H9 (cell line): Measurements from ENCODE around the gene SPATA3. TPM values are rescaled to one million over a fixed set of nuclear protein-coding genes. Genes with fewer than 3 reads are reported as not detected.

Experiments
- DNase-seq: peaks from one replicate; pipeline ENCODE4 v3.0.0-alpha.2; 2017
- H2AFZ ChIP-seq: one replicate; pipeline ENCODE4 v1.6.1; 2013; ENCODE audit warnings: mild to moderate bottlenecking, low read length, control low read depth, moderate library complexity
- H2AK5ac ChIP-seq: 2 replicates; pipeline ENCODE4 v1.6.1; 2013; ENCODE audit warnings: low read length, control low read depth, mixed read lengths; ENCODE audit not compliant: insufficient read length
- H2BK120ac ChIP-seq: one replicate; pipeline ENCODE4 v1.6.1; 2013; ENCODE audit warnings: low read depth, mild to moderate bottlenecking, low read length, control low read depth, inconsistent platforms; ENCODE audit not compliant: poor library complexity, severe bottlenecking
- H2BK12ac ChIP-seq: 2 replicates; pipeline ENCODE4 v1.6.1; 2013; ENCODE audit warnings: low read length, control low read depth, mixed read lengths, low read depth; ENCODE audit not compliant: insufficient read length
- H2BK15ac ChIP-seq: 2 replicates; pipeline ENCODE4 v1.6.1; 2013; ENCODE audit warnings: low read depth, low read length, control low read depth
- H2BK20ac ChIP-seq: one replicate; pipeline ENCODE4 v1.6.1; 2013; ENCODE audit warnings: low read depth, mild to moderate bottlenecking, low read length, control low read depth, inconsistent platforms; ENCODE audit not compliant: poor library complexity, severe bottlenecking
- H2BK5ac ChIP-seq: 2 replicates; pipeline ENCODE4 v1.6.1; 2013; ENCODE audit warnings: low read length, control low read depth, mixed read lengths; ENCODE audit not compliant: insufficient read length
- H3K14ac ChIP-seq: 2 replicates; pipeline ENCODE4 v1.6.1; 2013; ENCODE audit warnings: low read length, control low read depth; ENCODE audit not compliant: insufficient read depth
- H3K18ac ChIP-seq: 2 replicates; pipeline ENCODE4 v1.6.1; 2013; ENCODE audit warnings: low read depth, mild to moderate bottlenecking, mixed read lengths, low read length, control low read depth; ENCODE audit not compliant: insufficient read length
- H3K23ac ChIP-seq: 2 replicates; pipeline ENCODE4 v1.6.1; 2013; ENCODE audit warnings: low read length, control low read depth, mixed read lengths, low read depth; ENCODE audit not compliant: insufficient read length
- H3K23me2 ChIP-seq: 2 replicates; pipeline ENCODE4 v1.6.1; 2013; ENCODE audit warnings: low read depth, mild to moderate bottlenecking, mixed read lengths, low read length, control low read depth; ENCODE audit not compliant: insufficient read length, poor library complexity, severe bottlenecking
- H3K27ac ChIP-seq: 2 replicates; pipeline ENCODE4 v1.5.1; 2013; ENCODE audit warnings: low read length, control low read depth, mixed read lengths, low read depth; ENCODE audit not compliant: insufficient read length
- H3K27me3 ChIP-seq: 2 replicates; pipeline ENCODE4 v1.6.1; 2013; ENCODE audit warnings: low read length, control low read depth, inconsistent platforms; ENCODE audit not compliant: insufficient read depth
- H3K4ac ChIP-seq: 2 replicates; pipeline ENCODE4 v1.6.1; 2013; ENCODE audit warnings: low read depth, mild to moderate bottlenecking, control low read depth, inconsistent platforms, low read length, moderate library complexity
- H3K4me1 ChIP-seq: 2 replicates; pipeline ENCODE4 v1.6.1; 2013; ENCODE audit warnings: low read length, control low read depth, inconsistent platforms; ENCODE audit not compliant: insufficient read depth
- H3K4me2 ChIP-seq: 2 replicates; pipeline ENCODE4 v1.6.1; 2013; ENCODE audit warnings: low read length, control low read depth, mixed read lengths; ENCODE audit not compliant: insufficient read length, insufficient read depth
- H3K56ac ChIP-seq: 2 replicates; pipeline ENCODE4 v1.6.1; 2013; ENCODE audit warnings: low read depth, mild to moderate bottlenecking, mixed read lengths, low read length, control low read depth; ENCODE audit not compliant: insufficient read length
- H3K79me1 ChIP-seq: 2 replicates; pipeline ENCODE4 v1.6.1; 2013; ENCODE audit warnings: low read depth, mild to moderate bottlenecking, moderate library complexity, low read length, control low read depth, inconsistent platforms; ENCODE audit not compliant: insufficient read depth, poor library complexity, severe bottlenecking
- H3K79me2 ChIP-seq: 2 replicates; pipeline ENCODE4 v1.6.1; 2013; ENCODE audit warnings: low read length, control low read depth, inconsistent platforms; ENCODE audit not compliant: insufficient read depth
- H3K9ac ChIP-seq: 2 replicates; pipeline ENCODE4 v1.6.1; 2013; ENCODE audit warnings: low read length, control low read depth, mixed read lengths; ENCODE audit not compliant: insufficient read length; ENCODE audit errors: extremely low read depth
- H3K9me3 ChIP-seq: one replicate; pipeline ENCODE4 v1.6.1; 2013; ENCODE audit warnings: low read depth, low read length, inconsistent platforms; ENCODE audit not compliant: control insufficient read depth
- H3T11ph ChIP-seq: one replicate; pipeline ENCODE4 v1.6.1; 2013; ENCODE audit warnings: mild to moderate bottlenecking, low read length, control low read depth, inconsistent platforms
- H4K20me1 ChIP-seq: one replicate; pipeline ENCODE4 v1.6.1; 2013; ENCODE audit not compliant: control insufficient read depth, insufficient read length, insufficient read depth
- H4K5ac ChIP-seq: 2 replicates; pipeline ENCODE4 v1.6.1; 2013; ENCODE audit warnings: low read depth, mild to moderate bottlenecking, mixed read lengths, low read length, control low read depth; ENCODE audit not compliant: insufficient read length
- H4K8ac ChIP-seq: replicated peaks from 2 replicates; pipeline ENCODE4 v1.6.1; 2013; ENCODE audit warnings: low read length, control low read depth, mixed read lengths, low read depth; ENCODE audit not compliant: insufficient read length
- H4K91ac ChIP-seq: 2 replicates; pipeline ENCODE4 v1.6.1; 2013; ENCODE audit warnings: low read depth, mild to moderate bottlenecking, moderate library complexity, mixed read lengths, low read length, control low read depth; ENCODE audit not compliant: insufficient read length
- H3K27ac Mint-ChIP-seq, 3 experiments: 2 replicates in 2 of 3; 3 replicates in 1 of 3; pipeline ENCODE4 v1.8.0; 2020 to 2021; ENCODE audit warnings: mixed read lengths in 3 of 3, mild to moderate bottlenecking in 1 of 3, moderate library complexity in 1 of 3
- H3K27me3 Mint-ChIP-seq: 2 replicates; pipeline ENCODE4 v1.8.0; 2021; ENCODE audit warnings: low read depth, mild to moderate bottlenecking, moderate library complexity, mixed read lengths
- H3K36me3 Mint-ChIP-seq, 3 experiments: 2 replicates in 2 of 3; 3 replicates in 1 of 3; pipeline ENCODE4 v1.8.0; 2020 to 2021; ENCODE audit warnings: low read depth in 3 of 3, mixed read lengths in 3 of 3; ENCODE audit not compliant: insufficient read depth in 1 of 3
- H3K4me1 Mint-ChIP-seq, 2 experiments: 2 replicates each; pipeline ENCODE4 v1.8.0; 2020; ENCODE audit warnings: mixed read lengths in 2 of 2
- H3K4me3 Mint-ChIP-seq, 2 experiments: 2 replicates in 1 of 2; 3 replicates in 1 of 2; pipeline ENCODE4 v1.8.0; 2020 to 2021; ENCODE audit warnings: mild to moderate bottlenecking in 2 of 2, mixed read lengths in 2 of 2, moderate library complexity in 1 of 2
- H3K9me3 Mint-ChIP-seq, 2 experiments: 2 replicates in 1 of 2; 3 replicates in 1 of 2; pipeline ENCODE4 v1.8.0; 2020; ENCODE audit warnings: mild to moderate bottlenecking in 2 of 2, mixed read lengths in 2 of 2, moderate library complexity in 1 of 2
- WGBS: extraction: QIAGEN DNeasy Blood & Tissue Kit; methylation state at CpG from one replicate; pipeline ENCODE4 v1.1.7; 2013; ENCODE audit warnings: missing lambda C conversion rate, low lambda C conversion rate, mixed read lengths; ENCODE audit not compliant: insufficient read length; ENCODE audit errors: extremely low coverage; 5-methylcytosine and 5-hydroxymethylcytosine counted together
- total RNA-seq: library from RNA; stranded (reverse); gene quantifications from 2 replicates; pipeline ENCODE4 v1.2.1, GENCODE V29; 2021
- TF ChIP-seq, protein P1 (sequence below): fragments of 200-600 bp; sonication (generic); conservative IDR thresholded peaks from 3 replicates; pipeline ENCODE4 v1.8.0; 2021; ENCODE audit warnings: antibody characterized with exemption, mild to moderate bottlenecking

The SPATA3 gene
- total RNA-seq, 1 experiment from 2014 or later: not detected

DNA sequence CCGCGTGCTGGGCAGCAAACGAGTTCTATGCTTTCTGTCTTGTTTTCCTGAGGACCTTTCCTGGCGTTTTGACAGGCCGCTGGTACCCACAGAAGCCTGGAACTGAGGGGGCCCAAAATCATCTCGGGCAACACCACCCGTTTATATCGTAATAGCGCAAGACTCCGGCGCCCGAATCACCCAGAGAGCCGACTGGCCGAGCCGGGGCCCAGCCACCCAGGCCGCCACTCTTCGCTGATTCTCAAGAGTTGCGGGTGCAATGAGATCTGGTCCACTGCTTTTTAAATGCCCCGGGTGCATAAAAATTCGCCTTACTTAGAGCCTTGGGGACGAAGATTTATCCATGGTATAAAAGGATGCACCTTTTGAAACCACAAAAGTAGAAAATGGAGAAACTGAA is 6.2 kb upstream of the SPATA3 start:
- no peaks in the 10 kb centered on the region for H3K9me3 ChIP-seq
- H3T11ph ChIP-seq: no peak overlapping the region

More for the DNA sequence above, 6.2 kb upstream of the SPATA3 start:
- peaks cover 3% of the 10 kb centered on the region for H3K27me3 Mint-ChIP-seq
- no peaks in the 10 kb centered on the region for H3K79me2 ChIP-seq
- WGBS: no CpG with 5 or more reads among the region's 21 CpGs
- no peak for DNase-seq
- H3K23ac ChIP-seq: no peak overlapping the region
- no peak overlapping the region for H2AFZ ChIP-seq
- H4K20me1 ChIP-seq: no peaks in the 10 kb centered on the region
- H2BK15ac ChIP-seq: no peak overlapping the region
- H3K4me3 Mint-ChIP-seq: no peak overlapping the region
- H3K4me2 ChIP-seq: no peak overlapping the region
- no peak overlapping the region for H3K14ac ChIP-seq
- no peak overlapping the region for H3K27ac Mint-ChIP-seq
- H3K79me1 ChIP-seq: no peaks in the 10 kb centered on the region
- H3K4me1 ChIP-seq: no peaks in the 10 kb centered on the region
- no peak overlapping the region for H4K5ac ChIP-seq
- H4K91ac ChIP-seq: no peak overlapping the region
- H3K9me3 Mint-ChIP-seq: no peaks in the 10 kb centered on the region
- no peak overlapping the region for H2BK5ac ChIP-seq
- no peaks in the 10 kb centered on the region; a peak in 1 of 7 replicates for H3K36me3 Mint-ChIP-seq
- no peak overlapping the region for H3K18ac ChIP-seq
- no peak overlapping the region for H2AK5ac ChIP-seq
- no peaks in the 10 kb centered on the region for H3K27me3 ChIP-seq
- no peak overlapping the region for H2BK120ac ChIP-seq
- no peak overlapping the region for H3K27ac ChIP-seq
- peaks cover 17 to 20% of the 10 kb centered on the region in 2 experiments for H3K4me1 Mint-ChIP-seq
- no peak overlapping the region for H2BK12ac ChIP-seq
- H4K8ac ChIP-seq: no peak overlapping the region
- no peak overlapping the region for H3K4ac ChIP-seq
- H2BK20ac ChIP-seq: no peak overlapping the region
- TF ChIP-seq, protein P1, sequence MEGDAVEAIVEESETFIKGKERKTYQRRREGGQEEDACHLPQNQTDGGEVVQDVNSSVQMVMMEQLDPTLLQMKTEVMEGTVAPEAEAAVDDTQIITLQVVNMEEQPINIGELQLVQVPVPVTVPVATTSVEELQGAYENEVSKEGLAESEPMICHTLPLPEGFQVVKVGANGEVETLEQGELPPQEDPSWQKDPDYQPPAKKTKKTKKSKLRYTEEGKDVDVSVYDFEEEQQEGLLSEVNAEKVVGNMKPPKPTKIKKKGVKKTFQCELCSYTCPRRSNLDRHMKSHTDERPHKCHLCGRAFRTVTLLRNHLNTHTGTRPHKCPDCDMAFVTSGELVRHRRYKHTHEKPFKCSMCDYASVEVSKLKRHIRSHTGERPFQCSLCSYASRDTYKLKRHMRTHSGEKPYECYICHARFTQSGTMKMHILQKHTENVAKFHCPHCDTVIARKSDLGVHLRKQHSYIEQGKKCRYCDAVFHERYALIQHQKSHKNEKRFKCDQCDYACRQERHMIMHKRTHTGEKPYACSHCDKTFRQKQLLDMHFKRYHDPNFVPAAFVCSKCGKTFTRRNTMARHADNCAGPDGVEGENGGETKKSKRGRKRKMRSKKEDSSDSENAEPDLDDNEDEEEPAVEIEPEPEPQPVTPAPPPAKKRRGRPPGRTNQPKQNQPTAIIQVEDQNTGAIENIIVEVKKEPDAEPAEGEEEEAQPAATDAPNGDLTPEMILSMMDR: no peak
- H3K9ac ChIP-seq: no peak overlapping the region
- H3K23me2 ChIP-seq: no peaks in the 10 kb centered on the region
- no peak overlapping the region for H3K56ac ChIP-seq
